Natural killer cell (primary cell): ENCODE measurements around the gene MYO5B. TPM values are rescaled to one million over a fixed set of nuclear protein-coding genes. Genes with fewer than 3 reads are reported as not detected.

Experiments
- ATAC-seq, 3 donors: fragments of 150-1000 bp in 2 of 3; fragments of 200-7000 bp in 1 of 3; cut with Tn5 transposase; 1 replicate in 1 of 3; 2 replicates in 2 of 3; pipeline ENCODE4 v1.10.0; 2021; ENCODE audit warnings: mild to moderate bottlenecking in 2 of 3, moderate library complexity in 2 of 3
- DNase-seq, 2 donors: peaks; one replicate each; pipeline versions ENCODE4 v3.0.0 to v3.0.0-alpha.2; 2013 to 2021; ENCODE audit warnings: mixed read lengths in 1 of 2
- H3K27ac ChIP-seq: one replicate; pipeline ENCODE4 v1.5.1; 2013; ENCODE audit warnings: mild to moderate bottlenecking, low read length
- H3K27me3 ChIP-seq: one replicate; pipeline ENCODE4 v1.6.1; 2013; ENCODE audit warnings: low read length; ENCODE audit not compliant: control insufficient read depth, insufficient read depth
- H3K36me3 ChIP-seq: one replicate; pipeline ENCODE4 v1.6.1; 2013; ENCODE audit warnings: low read length; ENCODE audit not compliant: control insufficient read depth, insufficient read depth
- H3K4me1 ChIP-seq: one replicate; pipeline ENCODE4 v1.6.1; 2013; ENCODE audit warnings: low read length; ENCODE audit not compliant: control insufficient read depth, insufficient read depth
- H3K4me3 ChIP-seq: one replicate; pipeline ENCODE4 v1.5.1; 2013; ENCODE audit warnings: low read length
- H3K9me3 ChIP-seq: one replicate; pipeline ENCODE4 v1.6.1; 2013; ENCODE audit warnings: low read length; ENCODE audit not compliant: control insufficient read depth, insufficient read depth
- H3K27ac Mint-ChIP-seq, 2 donors: one replicate each; pipeline ENCODE4 v1.8.0; 2022; ENCODE audit warnings: mild to moderate bottlenecking in 2 of 2, mixed read lengths in 2 of 2, moderate library complexity in 1 of 2
- H3K27me3 Mint-ChIP-seq, 2 donors: one replicate each; pipeline ENCODE4 v1.8.0; 2022; ENCODE audit warnings: low read depth in 2 of 2, mixed read lengths in 2 of 2
- H3K36me3 Mint-ChIP-seq: one replicate; pipeline ENCODE4 v1.8.0; 2022; ENCODE audit warnings: mixed read lengths
- H3K4me1 Mint-ChIP-seq, 2 donors: one replicate each; pipeline ENCODE4 v1.8.0; 2022; ENCODE audit warnings: mixed read lengths in 2 of 2
- H3K4me3 Mint-ChIP-seq: one replicate; pipeline ENCODE4 v1.8.0; 2022; ENCODE audit warnings: mild to moderate bottlenecking, moderate library complexity, mixed read lengths
- H3K9me3 Mint-ChIP-seq, 2 donors: one replicate each; pipeline ENCODE4 v1.8.0; 2022; ENCODE audit warnings: mixed read lengths in 2 of 2
- CTCF ChIP-seq: fragments of 200-600 bp; IDR thresholded peaks from one replicate; pipeline ENCODE4 v1.8.0; 2022; ENCODE audit warnings: antibody characterized with exemption
- WGBS: methylation state at CpG from one replicate; pipeline ENCODE4 v1.1.7; 2013; ENCODE audit warnings: missing lambda C conversion rate; ENCODE audit not compliant: insufficient coverage; 5-methylcytosine and 5-hydroxymethylcytosine counted together
- intact Hi-C: fragments of 100-400 bp; cut with micrococcal nuclease; formaldehyde crosslinking; loops from one replicate; pipeline ENCODE4 v1.14.2; 2022
- total RNA-seq, 4 donors: library from RNA; stranded (reverse); fragments of 120-200 nt in 1 of 4; gene quantifications; one replicate each; pipeline versions ENCODE4 v1.2.3 to v1.2.4, GENCODE V29; 2013 to 2022

MYO5B gene
- total RNA-seq, 3 donors from 2014 or later (not counting 1 experiment from before 2014, with no cell fraction given), result 0.33 TPM; not detected in 2

- Histone ChIP-seq H3K4me1 (no peaks in the 10 kb centered on the region), H3K27me3 (no peaks in the 10 kb centered on the region), H3K27ac (no peak overlapping the region), H3K9me3 (no peaks in the 10 kb centered on the region), H3K4me3 (no peak overlapping the region), H3K36me3 (no peaks in the 10 kb centered on the region)
- DNase-seq, result no peak
- ATAC-seq, result no peak
- no peak overlapping the region for H3K27ac Mint-ChIP-seq
- no peaks in the 10 kb centered on the region for H3K36me3 Mint-ChIP-seq
- H3K4me1 Mint-ChIP-seq, result no peaks in the 10 kb centered on the region
- TF ChIP-seq CTCF, result no peak
- intact Hi-C loops, result no loop called here
- no peaks in the 10 kb centered on the region for H3K9me3 Mint-ChIP-seq
- peaks cover 11 to 24% of the 10 kb centered on the region in 2 donors for H3K27me3 Mint-ChIP-seq
- H3K4me3 Mint-ChIP-seq, result no peak overlapping the region
- 56% methylated on average over 6 of the region's 6 CpGs for WGBS
Observed at GRCh38 chr18:50076277-50076676, 118.7 kb downstream of the MYO5B start.

DNA sequence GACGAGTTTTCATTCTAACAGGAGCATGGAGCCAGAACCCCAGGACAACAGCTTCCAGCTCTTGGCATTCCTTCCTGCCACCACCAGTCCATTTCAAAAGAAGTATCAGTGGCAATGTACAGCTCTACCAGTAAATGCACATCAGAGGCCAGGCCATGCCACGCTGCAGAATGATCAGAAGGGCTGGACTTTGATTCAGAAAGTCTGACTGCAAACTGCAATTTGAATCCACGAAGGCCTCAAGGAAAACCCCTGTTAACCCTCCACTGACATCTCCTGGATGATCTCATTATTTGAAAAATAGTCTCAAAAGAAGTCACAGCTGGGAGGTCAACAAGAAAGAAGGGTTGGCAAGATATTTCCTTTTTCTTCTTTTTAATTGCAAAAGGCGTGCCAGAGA lies 119.2 kb downstream of the MYO5B start:
- no peaks in the 10 kb centered on the region for H3K36me3 ChIP-seq
- DNase-seq (no peak), ATAC-seq (no peak)
- no peak overlapping the region for H3K27ac ChIP-seq
- H3K4me1 Mint-ChIP-seq, result no peaks in the 10 kb centered on the region
- no peak for TF ChIP-seq CTCF
- no peaks in the 10 kb centered on the region for H3K36me3 Mint-ChIP-seq
- no peaks in the 10 kb centered on the region for H3K27me3 ChIP-seq
- no peak overlapping the region for H3K27ac Mint-ChIP-seq
- WGBS, result 63% methylated on average over 4 of the region's 4 CpGs
- no peaks in the 10 kb centered on the region for H3K4me1 ChIP-seq
- H3K4me3 Mint-ChIP-seq, result no peak overlapping the region
- H3K27me3 Mint-ChIP-seq, result peaks cover 12 to 24% of the 10 kb centered on the region in 2 donors
- H3K9me3 Mint-ChIP-seq, result no peaks in the 10 kb centered on the region
- H3K9me3 ChIP-seq, result no peaks in the 10 kb centered on the region
- intact Hi-C loops, result no loop called here
- H3K4me3 ChIP-seq, result no peak overlapping the region

- Mint-ChIP-seq H3K9me3 (no peaks in the 10 kb centered on the region), H3K4me1 (no peaks in the 10 kb centered on the region), H3K27ac (no peak overlapping the region), H3K4me3 (no peak overlapping the region), H3K27me3 (peaks cover 12 to 24% of the 10 kb centered on the region in 2 donors), H3K36me3 (no peaks in the 10 kb centered on the region)
- Histone ChIP-seq H3K4me1 (no peaks in the 10 kb centered on the region), H3K9me3 (no peaks in the 10 kb centered on the region), H3K27me3 (no peaks in the 10 kb centered on the region), H3K36me3 (no peaks in the 10 kb centered on the region), H3K27ac (no peak overlapping the region), H3K4me3 (no peak overlapping the region)
- TF ChIP-seq CTCF, result no peak
- DNase-seq (no peak), ATAC-seq (no peak)
- 75% methylated on average over 5 of the region's 5 CpGs for WGBS
- intact Hi-C loops, result no loop called here
Observed at GRCh38 chr18:50074404-50074803, 120.5 kb downstream of the MYO5B start.

- intact Hi-C loops, result no loop called here
- Mint-ChIP-seq H3K4me3 (no peak overlapping the region), H3K4me1 (no peaks in the 10 kb centered on the region), H3K9me3 (no peaks in the 10 kb centered on the region), H3K27me3 (peaks cover 12 to 24% of the 10 kb centered on the region in 2 donors), H3K36me3 (no peaks in the 10 kb centered on the region), H3K27ac (no peak overlapping the region)
- 83% methylated on average over 2 of the region's 2 CpGs for WGBS
- Histone ChIP-seq H3K36me3 (no peaks in the 10 kb centered on the region), H3K4me1 (no peaks in the 10 kb centered on the region), H3K27ac (no peak overlapping the region), H3K4me3 (no peak overlapping the region), H3K27me3 (no peaks in the 10 kb centered on the region), H3K9me3 (no peaks in the 10 kb centered on the region)
- no peak for DNase-seq
- ATAC-seq, result no peak
- TF ChIP-seq CTCF, result no peak
Observed at GRCh38 chr18:50073319-50073718, 121.6 kb downstream of the MYO5B start.
